Trophoblast cell (in vitro differentiated cells and primary cell): ENCODE measurements around the gene RAB6D.
"Not testable (repeated sequence)": the region's sequence is repeated elsewhere in the genome, so short reads cannot be mapped to it uniquely, and the experiment has no call there.

Source experiments
- DNase-seq, 2 donors: peaks; one replicate each; pipeline ENCODE4 v3.0.0-alpha.2; 2016
- H2AFZ ChIP-seq: 2 replicates; pipeline ENCODE4 v1.6.1; 2013; ENCODE audit warnings: low read length, moderate library complexity, mild to moderate bottlenecking; ENCODE audit not compliant: insufficient read depth, poor library complexity
- H2AK5ac ChIP-seq: 2 replicates; pipeline ENCODE4 v1.6.1; 2013; ENCODE audit warnings: mild to moderate bottlenecking, low read length
- H2BK120ac ChIP-seq: 2 replicates; pipeline ENCODE4 v1.6.1; 2013; ENCODE audit warnings: low read length, mild to moderate bottlenecking, moderate library complexity; ENCODE audit not compliant: insufficient read depth, poor library complexity
- H2BK12ac ChIP-seq: 2 replicates; pipeline ENCODE4 v1.6.1; 2013; ENCODE audit warnings: mild to moderate bottlenecking, low read length, moderate library complexity
- H2BK5ac ChIP-seq: 2 replicates; pipeline ENCODE4 v1.6.1; 2013; ENCODE audit warnings: low read length, low read depth, moderate library complexity, mild to moderate bottlenecking; ENCODE audit not compliant: poor library complexity
- H3K14ac ChIP-seq: 2 replicates; pipeline ENCODE4 v1.6.1; 2013; ENCODE audit warnings: mild to moderate bottlenecking, low read length
- H3K18ac ChIP-seq: 2 replicates; pipeline ENCODE4 v1.6.1; 2013; ENCODE audit warnings: mild to moderate bottlenecking, low read length
- H3K23ac ChIP-seq: 2 replicates; pipeline ENCODE4 v1.6.1; 2013; ENCODE audit warnings: low read length
- H3K27ac ChIP-seq: 2 replicates; pipeline ENCODE4 v1.5.1; 2013; ENCODE audit warnings: low read depth, mild to moderate bottlenecking, inconsistent platforms, low read length, moderate library complexity
- H3K27me3 ChIP-seq: 2 replicates; pipeline ENCODE4 v1.6.1; 2013; ENCODE audit warnings: inconsistent platforms, mild to moderate bottlenecking, low read length, moderate library complexity; ENCODE audit not compliant: insufficient read depth
- H3K36me3 ChIP-seq, 2 experiments: 1 replicate in 1 of 2; 2 replicates in 1 of 2; pipeline ENCODE4 v1.6.1; 2013; ENCODE audit warnings: low read length in 2 of 2, mild to moderate bottlenecking in 2 of 2, moderate library complexity in 1 of 2; ENCODE audit not compliant: insufficient read depth in 2 of 2, control insufficient read depth in 1 of 2
- H3K4ac ChIP-seq: 2 replicates; pipeline ENCODE4 v1.6.1; 2013; ENCODE audit warnings: low read depth, mild to moderate bottlenecking, low read length, moderate library complexity
- H3K4me1 ChIP-seq, 2 experiments: 1 replicate in 1 of 2; 2 replicates in 1 of 2; pipeline ENCODE4 v1.6.1; 2013; ENCODE audit warnings: low read length in 2 of 2, mild to moderate bottlenecking in 2 of 2, moderate library complexity in 1 of 2; ENCODE audit not compliant: insufficient read depth in 2 of 2, control insufficient read depth in 1 of 2
- H3K4me2 ChIP-seq: 2 replicates; pipeline ENCODE4 v1.6.1; 2013; ENCODE audit warnings: inconsistent platforms, mild to moderate bottlenecking, low read length, moderate library complexity
- H3K4me3 ChIP-seq: 2 replicates; pipeline ENCODE4 v1.5.1; 2013; ENCODE audit warnings: mild to moderate bottlenecking, low read depth, low read length, inconsistent platforms
- H3K79me1 ChIP-seq: one replicate; pipeline ENCODE4 v1.6.1; 2013; ENCODE audit warnings: low read length
- H3K79me2 ChIP-seq: 2 replicates; pipeline ENCODE4 v1.6.1; 2013; ENCODE audit warnings: low read length, mild to moderate bottlenecking; ENCODE audit not compliant: control insufficient read depth, insufficient read depth, poor library complexity
- H3K9ac ChIP-seq: 2 replicates; pipeline ENCODE4 v1.6.1; 2013; ENCODE audit warnings: mild to moderate bottlenecking, low read length
- H3K9me3 ChIP-seq: 2 replicates; pipeline ENCODE4 v1.6.1; 2013; ENCODE audit warnings: low read depth, mild to moderate bottlenecking, control low read depth, inconsistent platforms, low read length; ENCODE audit not compliant: insufficient read depth
- H4K12ac ChIP-seq: 2 replicates; pipeline ENCODE4 v1.6.1; 2013; ENCODE audit warnings: low read depth, mild to moderate bottlenecking, low read length, moderate library complexity
- H4K8ac ChIP-seq: 2 replicates; pipeline ENCODE4 v1.6.1; 2013; ENCODE audit warnings: low read depth, mild to moderate bottlenecking, low read length, moderate library complexity
- H4K91ac ChIP-seq: one replicate; pipeline ENCODE4 v1.6.1; 2013; ENCODE audit warnings: low read depth, mild to moderate bottlenecking, low read length, moderate library complexity
- WGBS: extraction: QIAGEN DNeasy Blood & Tissue Kit; methylation state at CpG from one replicate; pipeline ENCODE4 v1.1.7; 2013; ENCODE audit warnings: missing lambda C conversion rate; ENCODE audit not compliant: insufficient read length, insufficient coverage; ENCODE audit errors: extremely low coverage; 5-methylcytosine and 5-hydroxymethylcytosine counted together

RAB6D gene

DNA sequence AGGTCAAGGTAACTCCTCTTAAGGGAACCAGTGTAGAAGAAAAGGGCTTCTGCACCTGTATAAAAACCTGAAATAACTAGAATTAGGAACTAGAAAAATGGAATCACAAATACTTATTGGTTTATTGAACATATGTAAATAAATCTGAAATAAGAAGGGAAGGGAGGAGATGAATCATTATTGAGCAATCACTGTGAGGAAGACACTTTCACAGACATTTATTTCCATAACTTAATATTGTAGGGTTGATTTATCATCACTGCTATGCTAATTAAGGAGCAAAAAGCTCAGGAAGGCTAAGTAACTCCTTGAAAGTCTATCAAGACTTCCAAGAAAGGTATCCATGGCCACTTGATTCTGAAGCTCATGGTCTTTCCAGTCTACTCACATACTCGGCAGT lies 24.7 kb downstream of the RAB6D start:
- not testable (repeated sequence) for H4K8ac ChIP-seq, H3K27ac ChIP-seq, H3K4me3 ChIP-seq, H2AFZ ChIP-seq, H3K36me3 ChIP-seq, H3K4ac ChIP-seq, H4K91ac ChIP-seq, H3K79me1 ChIP-seq, H4K12ac ChIP-seq, H3K23ac ChIP-seq, H3K9ac ChIP-seq, H2AK5ac ChIP-seq, DNase-seq, H3K4me2 ChIP-seq, H2BK120ac ChIP-seq, H3K9me3 ChIP-seq, H3K79me2 ChIP-seq, H2BK5ac ChIP-seq, H3K18ac ChIP-seq, H3K14ac ChIP-seq, H3K4me1 ChIP-seq, H2BK12ac ChIP-seq, H3K27me3 ChIP-seq
- no CpG with 5 or more reads among the region's 1 CpG for WGBS

DNA sequence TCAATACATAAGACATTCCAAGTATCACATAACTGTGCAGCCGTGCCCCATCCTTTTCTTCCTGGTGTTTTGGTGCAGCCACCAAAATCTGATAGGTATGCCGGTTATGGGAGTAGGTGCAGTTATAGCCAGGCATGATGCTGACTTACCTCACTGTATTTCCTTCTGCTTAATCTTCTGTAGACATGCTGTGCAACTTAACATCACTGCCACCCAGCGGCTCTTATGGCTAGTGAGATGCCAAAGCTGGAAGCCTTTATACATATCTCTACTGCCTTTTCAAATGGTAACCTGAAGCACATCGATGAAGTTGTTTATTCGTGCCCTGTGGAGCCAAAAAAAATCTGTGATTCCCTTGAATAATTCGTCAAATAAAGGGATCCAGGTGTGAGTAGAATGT lies 28.6 kb downstream of the RAB6D start:
- H3K79me1 ChIP-seq, H2BK12ac ChIP-seq, H2AK5ac ChIP-seq, H4K12ac ChIP-seq, H3K9ac ChIP-seq, H3K36me3 ChIP-seq, H3K27ac ChIP-seq, H3K4me1 ChIP-seq, H4K8ac ChIP-seq, H3K4me2 ChIP-seq, H3K4me3 ChIP-seq, H3K14ac ChIP-seq, H2BK120ac ChIP-seq, H2BK5ac ChIP-seq, H3K23ac ChIP-seq, H3K27me3 ChIP-seq, H3K79me2 ChIP-seq, H3K9me3 ChIP-seq, H3K18ac ChIP-seq, H4K91ac ChIP-seq, H3K4ac ChIP-seq, H2AFZ ChIP-seq: not testable (repeated sequence)
- WGBS = no CpG with 5 or more reads among the region's 6 CpGs
- DNase-seq = peak; percentile 19 to 58

DNA sequence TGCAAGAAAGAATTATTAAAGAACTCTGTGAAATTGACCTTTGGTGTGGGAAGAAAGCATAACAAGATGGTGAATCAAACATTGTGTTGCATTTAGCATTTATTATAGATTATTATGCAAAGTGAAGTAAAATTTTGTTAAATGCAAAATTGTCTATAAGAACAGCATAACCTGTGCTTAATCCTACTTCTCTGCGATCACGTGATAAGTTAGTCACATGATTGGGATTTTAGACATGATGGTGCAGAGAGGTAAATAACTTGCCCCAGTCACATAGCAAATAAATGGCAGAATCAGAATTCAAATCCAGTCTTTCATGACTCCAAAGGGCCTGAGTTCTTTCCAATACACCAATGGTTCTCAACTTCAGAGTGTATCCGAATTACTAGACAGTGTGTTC lies 31.3 kb downstream of the RAB6D start:
- H3K79me1 ChIP-seq, H3K79me2 ChIP-seq, H4K12ac ChIP-seq, H2BK12ac ChIP-seq, H3K23ac ChIP-seq, H3K9me3 ChIP-seq, DNase-seq, H2BK120ac ChIP-seq, H4K8ac ChIP-seq, H3K4me2 ChIP-seq, H3K27me3 ChIP-seq, H3K36me3 ChIP-seq, H3K4ac ChIP-seq, H3K4me1 ChIP-seq, H3K14ac ChIP-seq, H2AFZ ChIP-seq, H3K9ac ChIP-seq, H2BK5ac ChIP-seq, H3K4me3 ChIP-seq, H3K18ac ChIP-seq, H4K91ac ChIP-seq, H3K27ac ChIP-seq, H2AK5ac ChIP-seq: not testable (repeated sequence)
- WGBS = no CpG with 5 or more reads among the region's 3 CpGs

DNA sequence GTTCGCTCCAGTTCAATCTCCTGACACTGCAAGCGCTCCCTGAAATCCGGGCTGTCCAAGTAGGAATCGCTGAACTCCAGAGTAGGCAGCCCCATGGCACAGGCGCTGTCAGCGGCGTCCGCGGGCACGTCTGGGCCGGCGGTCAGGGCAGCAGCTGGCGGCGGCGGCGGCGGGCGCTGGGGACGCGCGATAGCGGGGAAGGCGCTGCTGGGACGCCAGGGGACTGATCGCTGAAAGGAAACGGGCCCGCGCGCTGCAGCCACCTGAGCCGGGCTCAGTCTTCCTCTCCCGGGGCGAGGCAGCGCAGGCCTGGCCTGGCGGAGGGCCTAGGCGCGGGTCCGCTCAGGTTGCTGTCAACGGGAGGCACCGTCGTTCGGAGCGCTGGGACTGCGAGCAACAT lies 33.0 kb downstream of the RAB6D start:
- not testable (repeated sequence) for H3K4ac ChIP-seq, H3K14ac ChIP-seq, H4K8ac ChIP-seq, H4K12ac ChIP-seq, H2BK120ac ChIP-seq, DNase-seq, H3K79me2 ChIP-seq, H3K23ac ChIP-seq, H3K4me1 ChIP-seq, H3K36me3 ChIP-seq, H4K91ac ChIP-seq, H3K9ac ChIP-seq, H2BK5ac ChIP-seq, H2BK12ac ChIP-seq, H3K4me3 ChIP-seq, H2AK5ac ChIP-seq, H3K9me3 ChIP-seq, H3K18ac ChIP-seq, H3K27me3 ChIP-seq, H3K27ac ChIP-seq, H2AFZ ChIP-seq, H3K79me1 ChIP-seq
- peak overlapping the region; percentile 43 for H3K4me2 ChIP-seq
- WGBS = no CpG with 5 or more reads among the region's 43 CpGs
